Dedifferentiated amniotic fluid mesenchymal stem cell (primary cell): ENCODE data around the gene SASH1.

Experiments used
- DNase-seq: peaks from one replicate; pipeline ENCODE4 v3.0.0-alpha.2; 2016; ENCODE audit errors: extremely low spot score

The SASH1 gene

DNA sequence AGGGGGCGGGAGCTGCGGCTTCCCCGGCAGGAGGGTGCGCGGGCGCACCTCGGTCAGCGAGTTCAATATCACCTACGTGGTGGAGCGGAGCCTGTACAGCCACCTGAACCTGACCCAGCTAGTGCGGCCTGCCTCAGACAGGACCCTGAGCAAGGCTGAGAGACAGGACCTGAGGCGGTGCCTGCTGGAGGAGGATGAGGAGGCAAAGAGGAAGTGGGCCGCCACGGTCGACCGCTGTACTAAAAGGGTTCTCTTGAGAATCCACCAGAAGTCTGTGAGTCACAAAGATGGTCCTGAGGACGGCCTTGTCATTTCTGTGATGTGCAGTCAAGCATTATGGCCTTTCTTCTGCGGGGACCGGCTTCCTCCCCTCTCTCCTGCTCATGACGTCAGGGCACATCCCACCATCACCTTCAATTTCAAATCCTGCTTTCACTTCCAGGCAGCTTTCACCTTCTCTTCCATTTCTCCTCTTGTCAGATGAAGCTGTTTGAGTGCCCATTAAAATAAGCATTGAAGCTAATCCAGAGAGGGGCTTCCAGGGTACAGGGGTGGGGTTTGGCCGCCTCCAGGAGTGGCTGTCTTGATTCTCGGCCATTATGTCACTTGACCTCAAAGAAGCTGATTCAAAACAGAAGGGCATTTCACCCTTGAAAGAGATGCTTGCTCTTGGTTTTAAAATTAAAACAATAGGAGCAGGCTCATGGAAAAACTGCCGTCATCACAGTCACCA, 177.6 kb downstream of the SASH1 start:
- no peak for DNase-seq

DNA sequence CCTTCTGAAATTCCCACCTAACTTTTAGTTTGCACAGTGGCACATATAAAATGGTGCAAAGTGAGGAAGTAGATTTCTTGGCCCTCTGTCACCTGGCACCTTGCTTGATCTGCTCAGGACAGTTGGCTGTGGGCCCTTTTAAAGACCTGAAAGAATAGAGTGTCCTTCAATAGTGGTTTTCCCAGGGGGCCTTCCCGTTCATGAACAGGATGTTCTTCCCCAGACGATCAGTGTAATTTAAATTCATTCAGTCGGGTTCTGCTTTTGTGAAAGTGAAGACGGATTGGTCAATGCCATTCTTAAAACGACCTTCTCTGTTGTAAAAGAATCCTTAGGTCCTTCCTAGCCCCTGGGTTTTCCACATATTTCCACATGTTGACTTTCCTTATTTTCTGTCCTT, 178.5 kb downstream of the SASH1 start:
- DNase-seq: no peak

DNA sequence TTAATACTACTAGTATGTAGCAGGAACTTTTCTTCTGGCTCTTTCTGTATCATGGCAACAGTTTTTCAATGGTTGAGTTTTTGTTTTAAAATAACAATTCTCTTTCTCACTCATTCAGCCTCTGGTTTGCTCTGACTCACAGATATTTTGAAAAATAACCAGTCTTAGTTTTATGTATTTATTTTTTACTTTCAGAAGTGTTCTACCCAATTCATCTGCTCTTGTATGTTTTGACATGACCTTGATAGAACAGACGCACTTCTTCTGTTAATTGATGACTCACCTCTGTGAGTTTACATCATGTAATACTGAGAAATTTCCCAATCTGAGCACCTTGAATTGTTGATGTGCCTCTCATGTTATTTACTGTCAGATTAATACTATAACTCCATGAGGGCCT, 178.9 kb downstream of the SASH1 start:
- peak; percentile 38 for DNase-seq

DNA sequence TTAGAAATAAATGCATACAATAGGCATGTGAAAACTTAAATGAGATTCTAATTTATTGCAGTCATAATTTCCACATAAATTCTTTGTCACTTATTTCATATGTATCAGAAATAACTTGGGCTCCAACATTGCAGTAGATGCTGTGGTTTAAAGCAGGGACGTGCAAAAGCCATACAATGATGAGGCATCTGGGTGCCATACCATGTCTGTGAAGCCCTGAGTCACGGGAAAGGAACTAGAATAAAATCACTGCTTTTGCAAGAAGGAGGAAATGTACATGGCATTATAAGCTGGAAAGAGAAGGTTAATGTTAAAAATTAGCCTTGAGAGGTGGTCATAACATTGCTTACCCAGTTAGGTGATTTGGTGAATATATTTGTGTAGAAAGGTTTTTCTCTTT, 180.4 kb downstream of the SASH1 start:
- peak; percentile 84 for DNase-seq

DNA sequence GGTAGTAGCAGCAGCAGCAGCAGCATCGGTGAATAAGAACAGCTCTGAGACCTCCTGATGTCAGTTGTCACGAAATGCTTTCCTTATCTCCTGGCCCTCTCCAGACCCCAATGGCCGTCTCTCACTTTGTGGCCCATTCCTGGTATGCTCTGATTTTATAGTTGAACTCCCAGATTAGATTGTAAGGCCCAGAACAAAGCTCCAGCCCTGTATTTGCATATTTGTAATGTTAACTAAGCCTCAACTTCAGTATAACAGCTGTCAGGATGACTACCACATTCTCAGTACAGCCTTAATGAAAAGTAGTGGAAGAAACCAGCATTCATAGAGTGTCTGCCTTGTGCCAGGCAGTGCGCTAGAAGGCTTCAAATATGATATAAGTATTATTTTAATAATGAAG, 180.9 kb downstream of the SASH1 start:
- no peak for DNase-seq

DNA sequence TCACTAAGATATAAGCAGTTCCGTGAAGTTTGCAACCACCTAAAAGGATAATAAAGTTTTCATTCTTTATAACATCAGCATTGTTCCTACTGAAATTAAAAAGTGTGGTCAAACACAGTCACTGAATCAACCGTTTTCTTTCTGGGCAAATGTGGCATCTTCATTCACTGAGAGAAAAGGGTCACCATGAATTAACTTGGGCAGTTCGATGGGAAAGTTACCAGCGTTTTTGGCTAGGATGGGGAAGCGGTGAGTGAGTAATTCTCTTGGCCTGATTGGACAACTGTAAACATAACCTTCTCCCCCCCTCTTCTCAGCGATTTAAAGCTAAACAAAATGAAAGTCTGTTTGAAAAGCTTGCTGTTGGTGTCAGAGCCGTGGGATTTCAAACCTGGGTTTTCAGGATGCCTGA, 181.8 kb downstream of the SASH1 start:
- peak; percentile 43 for DNase-seq

DNA sequence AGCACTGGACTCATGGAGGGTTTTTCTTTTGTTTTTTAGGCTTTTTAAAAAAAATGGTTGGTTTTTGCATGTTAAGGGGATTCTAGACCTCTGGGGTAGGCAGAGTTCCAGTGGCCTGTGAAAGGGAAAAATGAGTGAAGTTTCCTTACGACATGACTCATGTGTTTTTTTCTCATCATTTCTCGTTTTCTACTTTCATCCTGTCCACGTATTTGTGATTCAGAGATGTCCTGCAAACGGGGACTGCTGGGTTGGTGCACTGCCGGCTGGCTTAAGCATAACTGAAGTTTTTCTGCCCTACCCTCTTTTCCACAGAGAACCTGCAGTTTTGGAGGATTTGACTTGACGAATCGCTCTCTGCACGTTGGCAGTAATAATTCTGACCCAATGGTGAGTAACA, 182.3 kb downstream of the SASH1 start:
- DNase-seq: peak; percentile 54

DNA sequence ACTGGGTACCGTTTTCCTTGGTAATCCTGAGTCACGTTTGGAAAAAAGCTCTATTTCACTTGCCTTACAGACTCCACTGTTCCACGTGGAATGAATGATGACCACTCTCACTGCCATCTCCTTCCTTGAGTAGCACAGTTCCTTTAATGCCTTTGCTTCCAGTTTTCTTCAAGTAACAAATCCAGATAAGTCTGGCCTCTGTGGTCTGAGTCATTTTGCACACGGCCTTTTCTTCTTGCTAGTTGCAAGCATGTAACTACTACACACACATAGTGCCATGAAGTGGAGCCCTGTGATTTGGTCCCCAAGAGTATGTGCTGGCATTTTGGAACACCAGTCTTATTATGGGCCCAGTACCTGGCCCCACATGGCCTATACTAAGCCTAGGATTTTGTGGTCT, 182.8 kb downstream of the SASH1 start:
- peak; percentile 49 for DNase-seq

DNA sequence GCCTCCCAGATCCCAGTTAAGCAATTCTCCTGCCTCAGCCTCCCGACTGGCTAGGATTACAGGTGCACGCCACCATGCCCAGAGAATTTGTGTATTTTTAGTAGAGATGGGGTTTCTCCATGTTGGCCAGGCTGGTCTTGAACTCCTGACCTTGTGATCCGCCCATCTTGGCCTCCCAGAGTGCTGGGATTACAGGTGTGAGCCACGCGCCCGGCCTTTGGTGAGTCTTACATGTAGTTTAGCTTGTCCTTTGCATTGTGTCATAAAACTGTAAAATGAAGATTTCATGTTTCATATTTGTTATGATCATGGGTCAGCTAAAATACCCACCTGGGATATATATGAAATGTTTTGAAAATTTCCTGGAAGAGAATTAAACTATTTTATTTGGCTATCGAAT, 183.5 kb downstream of the SASH1 start:
- no peak for DNase-seq

DNA sequence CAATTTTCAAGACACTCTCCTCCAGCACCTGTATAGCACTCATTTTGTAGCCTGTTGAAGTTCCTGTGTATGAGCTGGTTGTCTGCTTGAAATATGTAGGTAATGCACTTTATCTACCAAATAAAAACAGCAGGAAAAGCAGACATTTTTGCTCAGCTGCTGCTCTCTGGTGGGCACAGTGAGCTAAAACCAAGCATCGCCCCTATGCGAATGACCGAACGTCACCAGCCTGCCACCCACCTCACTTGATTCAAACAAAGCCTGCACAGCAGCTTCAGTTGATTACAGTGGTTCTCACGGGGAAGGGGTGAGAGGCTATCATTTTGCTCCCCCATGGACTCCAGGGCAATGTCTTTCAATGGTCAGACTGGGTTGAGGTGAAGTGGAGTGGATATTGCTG, 185.7 kb downstream of the SASH1 start:
- DNase-seq: no peak

DNA sequence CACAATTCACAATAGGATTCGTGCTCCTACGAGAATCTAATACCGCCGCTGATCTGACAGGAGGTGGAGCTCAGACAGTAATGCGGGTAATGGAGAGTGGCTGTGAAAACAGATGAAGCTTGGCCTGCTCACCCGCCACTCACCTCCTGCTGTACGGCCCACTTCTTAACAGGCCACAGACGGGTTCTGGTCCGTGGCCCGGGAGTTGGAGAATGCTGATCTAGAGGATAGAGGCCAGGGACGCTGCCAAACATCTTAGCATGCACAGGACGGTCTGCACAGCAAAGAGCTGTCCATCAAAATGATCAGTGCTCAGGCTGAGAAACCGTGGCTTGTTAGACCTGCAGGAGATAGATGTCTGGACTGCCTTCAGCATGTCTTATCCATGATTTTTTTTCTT, 186.4 kb downstream of the SASH1 start:
- no peak for DNase-seq

DNA sequence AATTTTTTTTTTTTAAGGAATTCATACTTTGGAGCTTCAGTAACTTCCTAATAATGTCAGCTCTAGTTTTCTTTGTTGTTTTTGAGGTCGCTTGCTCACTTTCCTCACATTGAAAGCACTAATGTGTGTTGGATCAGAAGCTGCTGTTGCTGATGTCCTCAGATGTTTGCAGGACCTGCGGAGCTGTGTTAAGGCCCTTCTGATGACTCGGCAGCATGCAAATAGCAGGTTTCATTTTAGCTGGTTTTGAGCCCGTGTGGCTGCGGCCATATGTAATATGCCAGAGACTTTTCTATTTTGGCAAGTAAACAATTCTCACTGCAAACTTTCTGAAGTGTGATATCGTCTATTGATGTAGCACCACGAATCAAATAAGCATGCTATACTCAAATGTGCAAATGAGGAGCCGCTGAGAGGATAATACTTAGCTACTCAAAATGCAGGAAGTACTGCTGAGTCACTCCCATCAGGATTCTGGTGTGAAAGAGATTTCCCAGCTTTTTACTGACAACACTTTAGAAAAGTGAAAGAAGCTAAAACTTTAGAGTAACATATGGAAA, 187.8 kb downstream of the SASH1 start:
- peak; percentile 74 for DNase-seq

DNA sequence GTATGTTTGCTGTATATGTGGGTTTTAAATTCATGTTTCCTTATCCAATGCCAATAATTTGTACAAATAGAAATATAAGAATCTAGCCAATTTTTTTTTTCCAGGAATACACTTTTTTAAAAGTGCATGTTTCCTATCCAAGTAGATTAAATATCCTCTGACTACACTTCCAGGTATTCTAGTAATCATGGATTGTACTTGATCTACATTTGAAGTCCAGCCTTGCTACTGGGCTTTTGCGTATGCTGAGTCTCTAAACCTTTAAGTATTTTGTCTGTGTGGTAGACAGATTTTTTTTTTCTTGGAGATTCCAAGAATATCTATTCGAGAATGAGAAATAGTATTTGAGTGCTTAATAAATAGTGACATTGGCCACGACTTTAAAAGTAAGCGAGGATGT, 188.3 kb downstream of the SASH1 start:
- no peak for DNase-seq

DNA sequence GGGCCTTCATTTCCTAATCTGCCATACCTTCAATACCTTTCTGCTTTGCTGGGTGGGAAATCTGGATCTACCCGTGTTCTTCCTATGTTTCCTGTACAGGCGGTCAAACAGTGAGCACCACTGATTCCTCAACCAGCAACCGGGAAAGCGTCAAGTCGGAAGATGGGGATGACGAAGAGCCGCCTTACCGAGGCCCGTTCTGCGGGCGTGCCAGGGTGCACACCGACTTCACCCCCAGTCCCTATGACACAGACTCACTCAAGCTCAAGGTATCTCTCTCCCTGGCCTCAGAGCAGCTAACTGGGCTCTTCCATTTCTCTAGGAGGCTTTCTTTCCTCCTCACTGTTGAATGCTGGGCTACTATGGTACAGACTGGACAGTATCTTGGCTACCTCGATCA, 190.1 kb downstream of the SASH1 start:
- no peak for DNase-seq

DNA sequence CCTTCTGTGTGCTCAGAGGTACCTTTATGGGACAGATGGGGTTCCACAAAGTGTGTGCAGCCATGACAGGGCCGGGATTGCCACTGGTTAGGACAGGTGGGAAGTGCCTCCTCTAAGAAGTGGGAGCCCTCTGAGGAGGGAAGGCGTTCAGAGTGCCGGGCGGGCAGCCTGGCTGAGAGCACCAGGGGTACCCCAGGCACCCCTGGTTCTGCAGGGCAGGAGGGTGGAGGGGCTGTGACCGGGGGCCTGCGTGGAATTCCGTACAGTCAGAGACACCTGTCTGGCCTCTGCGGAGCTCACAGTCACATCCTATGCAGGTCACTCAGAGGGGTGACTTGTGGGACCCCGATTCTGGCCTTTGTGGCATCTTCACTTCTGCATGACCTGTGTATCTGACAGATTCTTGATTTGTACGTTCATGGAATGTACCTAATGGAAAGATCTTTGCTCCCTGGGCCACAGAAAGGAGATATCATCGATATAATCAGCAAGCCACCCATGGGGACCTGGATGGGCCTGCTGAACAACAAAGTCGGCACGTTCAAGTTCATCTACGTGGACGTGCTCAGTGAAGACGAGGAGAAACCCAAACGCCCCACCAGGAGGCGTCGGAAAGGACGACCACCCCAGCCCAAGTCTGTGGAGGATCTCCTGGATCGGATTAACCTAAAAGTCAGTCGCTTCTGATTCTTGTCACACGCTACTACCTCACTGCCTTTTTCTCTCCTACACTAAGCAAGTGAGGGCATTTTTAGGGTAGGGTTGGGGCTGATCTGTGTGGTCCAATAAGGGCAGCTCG, 190.9 kb downstream of the SASH1 start:
- no peak for DNase-seq

DNA sequence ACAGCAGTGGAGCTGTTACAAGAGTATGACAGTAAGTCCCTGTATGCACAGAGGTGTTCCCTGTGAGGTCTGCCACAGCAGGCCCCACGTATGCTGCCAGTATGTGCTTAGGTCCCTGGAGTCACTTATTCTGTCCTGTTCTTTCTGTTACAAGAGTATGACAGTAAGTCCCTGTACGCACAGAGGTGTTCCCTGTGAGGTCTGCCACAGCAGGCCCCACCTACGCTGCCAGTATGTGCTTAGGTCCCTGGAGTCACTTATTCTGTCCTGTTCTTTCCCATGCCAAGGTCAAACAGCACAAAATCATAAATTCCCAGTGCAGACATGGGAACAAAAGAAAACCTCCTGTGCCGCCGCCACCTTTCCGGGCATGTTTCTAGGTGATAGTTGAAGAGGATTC, 192.2 kb downstream of the SASH1 start:
- no peak for DNase-seq

DNA sequence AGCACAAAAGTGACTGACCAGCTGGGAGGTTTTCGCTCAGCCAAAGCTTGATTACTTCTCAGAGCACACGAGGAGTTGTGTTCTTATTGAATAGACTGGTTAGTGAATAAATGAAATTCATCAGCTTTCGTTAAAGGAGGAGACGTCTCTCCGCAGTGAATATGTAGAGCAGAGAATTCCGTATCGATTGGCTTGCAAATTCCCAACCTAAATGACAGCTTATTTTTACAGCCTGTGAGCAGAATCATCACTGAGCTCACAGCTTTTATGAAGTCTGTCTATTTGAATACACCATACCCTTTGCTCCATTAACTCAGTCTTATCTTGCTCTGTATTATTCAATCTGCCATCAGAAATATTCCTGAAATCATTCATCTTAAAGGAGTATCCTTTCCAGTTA, 192.7 kb downstream of the SASH1 start:
- no peak for DNase-seq

DNA sequence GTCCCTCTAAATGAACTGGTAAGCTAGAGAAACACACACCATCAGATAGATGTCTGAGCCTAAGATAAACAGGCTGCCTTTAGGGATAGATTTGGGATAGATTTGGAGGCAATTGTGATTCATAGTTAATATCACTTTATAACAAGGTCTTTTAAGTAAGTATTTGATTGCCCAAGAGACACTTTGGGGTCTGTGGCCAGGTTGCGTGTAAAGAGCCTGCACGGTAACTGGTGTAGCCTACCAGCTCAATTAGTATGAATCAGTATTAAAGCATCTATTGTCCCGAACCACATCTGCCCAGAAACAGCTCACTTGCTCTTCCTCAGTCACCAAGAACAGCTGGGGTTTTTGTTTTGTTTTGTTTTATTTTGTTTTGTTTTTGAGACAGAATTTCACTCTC, 193.3 kb downstream of the SASH1 start:
- no peak for DNase-seq

DNA sequence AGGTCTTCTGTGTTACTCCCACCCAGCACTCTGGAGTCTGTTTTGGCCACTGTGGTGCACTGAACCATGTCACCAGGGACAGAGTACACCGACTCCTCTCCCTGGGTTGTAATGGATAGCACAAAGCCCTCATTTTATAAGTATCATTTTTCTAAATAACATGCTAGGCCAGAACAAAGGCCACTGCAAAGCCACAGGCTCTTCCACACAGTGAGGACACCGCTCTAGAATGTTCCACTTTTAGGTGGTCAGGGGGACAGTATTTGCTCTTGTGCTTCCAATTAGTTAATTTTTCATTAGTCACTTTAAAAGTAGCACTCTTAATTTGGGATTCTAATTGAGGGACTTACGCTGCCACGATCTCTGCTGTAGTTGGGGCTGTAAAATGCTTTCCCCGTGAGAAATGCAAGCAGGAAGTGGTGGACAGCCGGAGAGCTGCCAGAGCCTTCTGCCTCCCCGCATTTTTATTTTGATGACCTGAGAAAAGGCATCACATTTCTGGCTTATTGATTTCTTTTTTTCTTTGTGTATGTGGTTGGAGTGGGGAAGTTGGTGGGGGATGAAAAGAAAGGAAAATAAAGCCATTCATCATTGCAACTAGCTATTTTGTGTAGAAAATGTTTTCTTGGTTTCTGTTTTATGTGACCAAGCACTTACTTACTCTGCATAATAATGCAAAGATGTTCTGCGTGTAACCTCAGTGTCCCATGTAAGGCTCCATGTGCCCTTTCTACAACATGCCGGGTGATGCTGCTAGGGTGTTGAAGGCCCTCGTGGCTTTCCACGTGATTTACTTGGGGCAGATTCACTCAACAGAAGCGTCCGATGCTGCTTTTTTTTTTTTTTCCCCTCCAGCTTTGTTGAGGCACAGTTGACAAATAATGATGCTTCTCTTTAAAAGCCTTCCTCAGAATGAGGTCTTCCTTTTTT, 195.9 kb downstream of the SASH1 start:
- DNase-seq: no peak

DNA sequence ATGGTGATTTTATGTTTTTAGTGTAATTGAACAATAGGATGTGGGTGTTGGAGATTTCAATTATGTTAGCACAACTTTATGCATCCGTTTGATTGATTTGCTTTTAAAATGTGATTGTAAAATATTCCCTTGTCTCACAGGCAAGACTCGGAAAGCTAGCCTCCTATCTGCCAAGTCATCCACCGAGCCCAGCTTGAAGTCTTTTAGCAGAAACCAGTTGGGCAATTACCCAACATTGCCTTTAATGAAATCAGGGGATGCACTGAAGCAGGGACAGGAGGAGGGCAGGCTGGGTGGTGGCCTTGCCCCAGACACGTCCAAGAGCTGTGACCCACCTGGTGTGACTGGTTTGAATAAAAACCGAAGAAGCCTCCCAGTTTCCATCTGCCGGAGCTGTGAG, 200.9 kb downstream of the SASH1 start:
- no peak for DNase-seq

DNA sequence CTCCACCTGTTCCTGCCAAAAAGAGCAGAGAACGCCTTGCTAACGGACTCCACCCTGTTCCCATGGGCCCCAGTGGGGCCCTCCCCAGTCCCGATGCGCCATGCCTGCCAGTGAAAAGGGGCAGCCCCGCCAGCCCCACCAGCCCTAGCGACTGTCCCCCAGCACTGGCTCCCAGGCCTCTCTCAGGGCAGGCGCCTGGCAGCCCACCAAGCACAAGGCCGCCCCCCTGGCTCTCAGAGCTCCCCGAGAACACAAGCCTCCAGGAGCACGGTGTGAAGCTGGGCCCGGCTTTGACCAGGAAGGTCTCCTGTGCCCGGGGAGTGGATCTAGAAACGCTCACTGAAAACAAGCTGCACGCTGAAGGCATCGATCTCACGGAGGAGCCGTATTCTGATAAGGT, 201.8 kb downstream of the SASH1 start:
- DNase-seq: no peak

DNA sequence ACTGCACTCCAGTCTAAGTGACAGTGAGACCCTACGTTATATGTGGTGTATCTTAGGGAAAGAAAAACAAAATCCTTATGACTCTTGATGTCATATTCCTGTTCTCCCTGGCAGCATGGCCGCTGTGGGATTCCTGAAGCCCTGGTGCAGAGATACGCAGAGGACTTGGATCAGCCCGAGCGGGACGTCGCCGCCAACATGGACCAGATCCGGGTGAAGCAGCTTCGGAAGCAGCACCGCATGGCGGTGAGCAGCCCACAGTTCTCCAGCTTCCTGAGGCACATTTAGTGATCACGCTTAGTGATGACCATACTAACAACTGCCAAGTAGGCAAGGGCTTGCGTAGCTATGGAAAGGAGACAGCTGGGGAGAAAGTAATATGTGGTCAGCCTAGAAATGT, 203.3 kb downstream of the SASH1 start:
- DNase-seq: no peak
